Neural crest cell (in vitro differentiated cells): ENCODE data around the gene BRINP2. TPM values are rescaled to one million over a fixed set of nuclear protein-coding genes. Genes with fewer than 3 reads are reported as not detected.
A peak's percentile ranks its signal among the peaks of the same experiment; 100 is the strongest.

Source experiments
- DNase-seq: peaks from one replicate; pipeline ENCODE4 v3.0.0; 2021; ENCODE audit warnings: low read depth, mixed read lengths, low spot score
- H3K27ac Mint-ChIP-seq: one replicate; pipeline ENCODE4 v1.8.0; 2021; ENCODE audit warnings: mild to moderate bottlenecking, mixed read lengths; ENCODE audit not compliant: unreplicated experiment
- H3K27me3 Mint-ChIP-seq: 2 replicates; pipeline ENCODE4 v1.8.0; 2021; ENCODE audit warnings: low read depth, mild to moderate bottlenecking, mixed read lengths
- H3K36me3 Mint-ChIP-seq: 2 replicates; pipeline ENCODE4 v1.8.0; 2021; ENCODE audit warnings: low read depth, mild to moderate bottlenecking, mixed read lengths
- H3K4me1 Mint-ChIP-seq: 2 replicates; pipeline ENCODE4 v1.8.0; 2021; ENCODE audit warnings: mixed read lengths
- H3K4me3 Mint-ChIP-seq: one replicate; pipeline ENCODE4 v1.8.0; 2021; ENCODE audit warnings: mild to moderate bottlenecking, mixed read lengths
- H3K9me3 Mint-ChIP-seq: 2 replicates; pipeline ENCODE4 v1.8.0; 2021; ENCODE audit warnings: mixed read lengths
- CTCF ChIP-seq: fragments of 200-600 bp; sonication (generic); conservative IDR thresholded peaks from 2 replicates; pipeline ENCODE4 v1.5.0; 2021; ENCODE audit warnings: antibody characterized with exemption, mild to moderate bottlenecking
- total RNA-seq: library from RNA; stranded (reverse); gene quantifications from 2 replicates; pipeline ENCODE4 v1.2.1, GENCODE V29; 2021

BRINP2 gene
- total RNA-seq, 1 donor from 2014 or later: 1.4 TPM

GRCh38 chr1:177306981-177307380 lies 136.2 kb downstream of the BRINP2 start:
- H3K9me3 Mint-ChIP-seq: no peaks in the 10 kb centered on the region
- no peak overlapping the region for H3K4me3 Mint-ChIP-seq
- H3K4me1 Mint-ChIP-seq: peaks cover 56% of the 10 kb centered on the region
- H3K27me3 Mint-ChIP-seq: no peaks in the 10 kb centered on the region
- no peak for TF ChIP-seq CTCF
- H3K27ac Mint-ChIP-seq: no peak overlapping the region
- DNase-seq: no peak
- H3K36me3 Mint-ChIP-seq: no peaks in the 10 kb centered on the region

GRCh38 chr1:177307771-177308170 lies 137.0 kb downstream of the BRINP2 start:
- TF ChIP-seq CTCF: no peak
- no peaks in the 10 kb centered on the region for H3K27me3 Mint-ChIP-seq
- H3K4me1 Mint-ChIP-seq: peaks cover 60% of the 10 kb centered on the region

GRCh38 chr1:177309880-177310279 lies 139.1 kb downstream of the BRINP2 start:
- H3K27me3 Mint-ChIP-seq: no peaks in the 10 kb centered on the region
- no peak for TF ChIP-seq CTCF
- peak overlapping the region; percentile 57 for H3K4me3 Mint-ChIP-seq
- H3K27ac Mint-ChIP-seq: peak overlapping the region; percentile 81
- H3K36me3 Mint-ChIP-seq: no peaks in the 10 kb centered on the region
- peaks cover 58% of the 10 kb centered on the region for H3K4me1 Mint-ChIP-seq
- no peaks in the 10 kb centered on the region for H3K9me3 Mint-ChIP-seq
- DNase-seq: no peak

More at GRCh38 chr1:177307771-177308170, 137.0 kb downstream of the BRINP2 start:
- H3K27ac Mint-ChIP-seq: no peak overlapping the region
- no peak overlapping the region for H3K4me3 Mint-ChIP-seq
- no peaks in the 10 kb centered on the region for H3K36me3 Mint-ChIP-seq
- no peak for DNase-seq
- H3K9me3 Mint-ChIP-seq: no peaks in the 10 kb centered on the region

- no peaks in the 10 kb centered on the region for H3K9me3 Mint-ChIP-seq
- no peak for TF ChIP-seq CTCF
- no peaks in the 10 kb centered on the region for H3K27me3 Mint-ChIP-seq
- peaks cover 54% of the 10 kb centered on the region for H3K4me1 Mint-ChIP-seq
- no peaks in the 10 kb centered on the region for H3K36me3 Mint-ChIP-seq
- H3K27ac Mint-ChIP-seq: peak overlapping the region; percentile 81
- peak; percentile 11 for DNase-seq
- H3K4me3 Mint-ChIP-seq: peak overlapping the region; percentile 57
Observed at GRCh38 chr1:177310326-177310725, 139.6 kb downstream of the BRINP2 start.

GRCh38 chr1:177311111-177311510 lies 140.4 kb downstream of the BRINP2 start:
- peak overlapping the region; percentile 39 for H3K4me3 Mint-ChIP-seq
- no peaks in the 10 kb centered on the region for H3K36me3 Mint-ChIP-seq
- no peak for TF ChIP-seq CTCF
- H3K27ac Mint-ChIP-seq: peak overlapping the region; percentile 87
- H3K9me3 Mint-ChIP-seq: no peaks in the 10 kb centered on the region
- no peaks in the 10 kb centered on the region for H3K27me3 Mint-ChIP-seq
- DNase-seq: peak; percentile 15
- H3K4me1 Mint-ChIP-seq: peaks cover 47% of the 10 kb centered on the region

GRCh38 chr1:177311586-177311985 lies 140.8 kb downstream of the BRINP2 start:
- no peak for DNase-seq
- no peak for TF ChIP-seq CTCF
- H3K27me3 Mint-ChIP-seq: no peaks in the 10 kb centered on the region
- H3K9me3 Mint-ChIP-seq: no peaks in the 10 kb centered on the region
- H3K27ac Mint-ChIP-seq: no peak overlapping the region
- peaks cover 44% of the 10 kb centered on the region for H3K4me1 Mint-ChIP-seq
- peak overlapping the region; percentile 39 for H3K4me3 Mint-ChIP-seq
- no peaks in the 10 kb centered on the region for H3K36me3 Mint-ChIP-seq
